ENCODE data around the gene TLR8. TPM values are rescaled to one million over a fixed set of nuclear protein-coding genes. Genes with fewer than 3 reads are reported as not detected.

Gene TLR8
- not detected in 5 replicates for total RNA-seq (2022; extraction: Qiagen RNA extraction)

DNA sequence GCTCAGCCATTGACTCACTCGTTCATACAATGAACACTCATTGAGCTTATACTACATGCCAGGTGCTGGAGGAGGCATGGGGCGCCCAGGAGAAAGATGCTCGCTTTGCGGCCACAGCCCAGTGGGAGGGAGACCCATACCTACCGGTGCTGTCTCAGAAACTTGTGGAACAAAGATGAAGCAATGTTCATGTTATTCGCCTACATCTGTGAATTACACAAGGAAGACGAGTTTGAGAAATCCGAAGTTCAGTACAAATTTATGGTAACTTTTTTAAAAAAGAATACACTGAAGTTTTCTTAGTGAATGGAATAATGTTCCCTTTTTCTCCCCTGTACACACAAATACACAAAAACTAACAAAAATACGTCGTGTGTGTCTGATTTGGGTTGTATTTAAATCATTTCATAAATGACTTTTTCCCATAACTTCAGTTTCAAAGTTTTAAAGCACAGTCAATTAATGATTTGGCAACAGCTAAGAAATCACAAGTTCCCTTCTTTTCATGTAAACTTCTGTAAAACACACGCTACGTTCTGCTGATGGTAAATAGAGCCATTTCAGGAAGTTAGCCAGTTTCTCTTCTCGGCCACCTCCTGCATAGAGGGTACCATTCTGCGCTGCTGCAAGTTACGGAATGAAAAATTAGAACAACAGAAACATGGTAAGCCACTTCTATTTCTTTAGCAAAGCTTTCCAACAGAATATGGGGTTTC, at the start of gene TLR8:
Gene TLR8, plus strand, starts transcription at position 575 of the 716 bp plus-strand sequence. Its CDS starts 87 bp downstream, at position 662.

GRCh38 chrX:12866451-12867377, 39.7 kb upstream of the TLR8 start, which contains the start of gene TLR7:
TLR7 (plus strand) TSS chrX:12867072; CDS start chrX:12867579, 507 bp downstream.

Other genes with a start within 250 kb of the TLR8 start
- gene PRPS2, start 115.2 kb upstream of the TLR8 start, total RNA-seq (2022; extraction: Qiagen RNA extraction) = 34.9 to 47.2 TPM (median 42.4 TPM) in 5 replicates
- gene TLR7, start 39.5 kb upstream of the TLR8 start, total RNA-seq (2022; extraction: Qiagen RNA extraction) = not detected in 5 replicates
- 5,201 to 8,835 TPM (median 5,806 TPM) in 5 replicates for gene TMSB4X, start 68.5 kb downstream of the TLR8 start, total RNA-seq (2022; extraction: Qiagen RNA extraction)
- gene FAM9C, start 138.0 kb downstream of the TLR8 start, total RNA-seq (2022; extraction: Qiagen RNA extraction) = 0.07 TPM in 1 of 5 replicates, not detected in the others